Adrenal gland (tissue), 12 donors: ENCODE measurements around the gene GOLGA6A. TPM values are rescaled to one million over a fixed set of nuclear protein-coding genes. Genes with fewer than 3 reads are reported as not detected.
"Not testable (repeated sequence)": the region's sequence is repeated elsewhere in the genome, so short reads cannot be mapped to it uniquely, and the experiment has no call there.

Experiments used
- DNase-seq, 7 donors: peaks; one replicate each; pipeline ENCODE4 v3.0.0-alpha.2; 2019 to 2020
- H3K27ac ChIP-seq, 5 donors: fragments of 200-600 bp; sonication (generic) in 4 of 5; 1 replicate in 3 of 5; 2 replicates in 2 of 5; pipeline versions ENCODE4 v1.5.1 to v1.8.0; 2016 to 2020; ENCODE audit warnings: mild to moderate bottlenecking in 1 of 5
- H3K27me3 ChIP-seq: fragments of 200-600 bp; 2 replicates; pipeline ENCODE4 v1.8.0; 2021
- H3K36me3 ChIP-seq, 2 donors: fragments of 200-600 bp; replicated peaks in 1 of 2; 1 replicate in 1 of 2; 2 replicates in 1 of 2; pipeline versions ENCODE4 v1.5.1 to v1.8.0; 2018 to 2022
- H3K4me1 ChIP-seq, 2 donors: fragments of 200-600 bp; replicated peaks in 1 of 2; 1 replicate in 1 of 2; 2 replicates in 1 of 2; pipeline versions ENCODE4 v1.5.1 to v1.8.0; 2018 to 2021
- H3K4me3 ChIP-seq, 4 donors: fragments of 200-600 bp; sonication (generic) in 3 of 4; one replicate each; pipeline ENCODE4 v1.5.1; 2016 to 2018
- H3K9me3 ChIP-seq, 3 donors: fragments of 200-600 bp; sonication (generic) in 1 of 3; replicated peaks in 1 of 3; 1 replicate in 2 of 3; 2 replicates in 1 of 3; pipeline versions ENCODE4 v1.5.1 to v1.8.0; 2016 to 2021
- CTCF ChIP-seq, 6 experiments: fragments of 450-650 bp in 4 of 6; fragments of 200-600 bp in 2 of 6; sonication (generic) in 1 of 6; IDR thresholded peaks; 1 replicate in 5 of 6; 2 replicates in 1 of 6; pipeline versions ENCODE4 v1.5.1 to v1.8.0; 2016 to 2021; ENCODE audit warnings: antibody characterized with exemption in 6 of 6, mild to moderate bottlenecking in 2 of 6, moderate library complexity in 1 of 6
- POLR2A ChIP-seq, 2 donors: fragments of 450-650 bp; IDR thresholded peaks; one replicate each; pipeline ENCODE4 v1.6.1; 2017; ENCODE audit warnings: antibody characterized with exemption in 2 of 2, mild to moderate bottlenecking in 2 of 2, moderate library complexity in 1 of 2
- WGBS, 4 donors: extraction: QIAGEN DNeasy Blood & Tissue Kit in 2 of 4; methylation state at CpG; one replicate each; pipeline versions ENCODE4 v1.1.5 to v1.1.7; 2013 to 2017; 5-methylcytosine and 5-hydroxymethylcytosine counted together
- intact Hi-C, 2 donors: fragments of 100-400 bp; cut with DNase I; formaldehyde crosslinking; loops; one replicate each; pipeline versions ENCODE4 v1.14.1 to v1.15.0; 2022 to 2023
- polyA plus RNA-seq, 3 donors: library from polyadenylated mRNA; stranded (reverse); fragments of 200-250 nt in 2 of 3; fragments of 350-450 nt in 1 of 3; fragmentation: Illumina TruSeq in 1 of 3; extraction: RNeasy Lipid Tissue Mini Kit (QIAGEN cat#74804) in 1 of 3; gene quantifications; one replicate each; pipeline ENCODE4 v1.2.3, GENCODE V29; 2013 to 2014
- total RNA-seq, 9 donors: library from RNA; depleted of rRNA in 4 of 9; stranded (reverse); fragments of >200 nt in 4 of 9; fragments of 120-200 nt in 1 of 9; fragmentation: NEBNext Ultra II Directional in 1 of 9; extraction: Animal tissue kit (Norgen Biotek cat#: 25700) in 1 of 9; gene quantifications; one replicate each; pipeline versions ENCODE4 v1.1.0 to v1.2.4, GENCODE V29; 2013 to 2023
- donor health status: healthy with polysubstance abuse.
- donor health status: Bipolar disorder and iron deficiency.
- donor health status: DM: yes; HTN: yes; CAD: no.
- donor health status: DM: no; HTN: no; CAD: no.
- donor health status: DM: no; HTN: no; CAD: no.
- donor health status: DM: yes; HTN: yes; CAD: no.

The GOLGA6A gene
- total and polyA plus RNA-seq, 12 donors, result 0.03 to 0.44 TPM; not detected in 10

GRCh38 chr15:74053941-74054529, 28.3 kb downstream of the GOLGA6A start:
- peak in 5 of 6 experiments; percentile 28 to 61 (median 54) for TF ChIP-seq CTCF (IDR thresholded peaks at IDR 0.05)
- no peak for TF ChIP-seq POLR2A (IDR thresholded peaks at IDR 0.05)
- DNase-seq, result peak; percentile 66 to 82 (median 75)
- no peaks in the 10 kb centered on the region for H3K9me3 ChIP-seq
- H3K27ac ChIP-seq, result no peak overlapping the region
- no peak overlapping the region for H3K4me3 ChIP-seq
- H3K27me3 ChIP-seq, result no peaks in the 10 kb centered on the region
- peaks cover 0 to 23% of the 10 kb centered on the region in 2 donors for H3K4me1 ChIP-seq
- 5 to 31% (median 7%) methylated on average over 6 to 17 of the region's 17 CpGs for WGBS, 4 donors
- no peaks in the 10 kb centered on the region for H3K36me3 ChIP-seq
- intact Hi-C loops, result loop anchor here (5.0 to 10.0 kb wide), 3 partner anchors 68 to 258 kb away; partner anchors contain the start of gene ISLR2 (in 1 of the 2)

GRCh38 chr15:74053517-74053916, 28.8 kb downstream of the GOLGA6A start:
- no peak overlapping the region for H3K4me3 ChIP-seq
- no peak overlapping the region for H3K27ac ChIP-seq
- TF ChIP-seq CTCF (IDR thresholded peaks at IDR 0.05), result no peak
- TF ChIP-seq POLR2A (IDR thresholded peaks at IDR 0.05), result no peak
- intact Hi-C loops, result loop anchor here (5.0 to 10.0 kb wide), 3 partner anchors 69 to 259 kb away; partner anchors contain the start of gene ISLR2 (in 1 of the 2)
- peak in 1 of 7 donors; percentile 41 for DNase-seq
- H3K36me3 ChIP-seq, result no peaks in the 10 kb centered on the region
- H3K27me3 ChIP-seq, result no peaks in the 10 kb centered on the region
- no peaks in the 10 kb centered on the region for H3K9me3 ChIP-seq
- peaks cover 0 to 23% of the 10 kb centered on the region in 2 donors for H3K4me1 ChIP-seq
- WGBS, 4 donors, result 66 to 75% (median 70%) methylated on average over 14 to 15 of the region's 15 CpGs

- not testable (repeated sequence) for H3K9me3 ChIP-seq, H3K27me3 ChIP-seq, H3K4me3 ChIP-seq, H3K36me3 ChIP-seq
- Histone ChIP-seq H3K27ac (peak overlapping the region in 2 of 5 donors; percentile 75 to 80), H3K4me1 (peaks cover 4 to 23% of the 10 kb centered on the region in 2 donors)
- WGBS, 4 donors, result 87 to 90% (median 88%) methylated on average over 14 to 42 of the region's 42 CpGs
- intact Hi-C loops, result loop anchor here (5.0 to 10.0 kb wide), 3 partner anchors 70 to 260 kb away; partner anchors contain the start of gene ISLR2 (in 1 of the 2)
- peak in 2 of 7 donors; percentile 20 to 46 for DNase-seq
Measured at GRCh38 chr15:74052271-74053260, 29.8 kb downstream of the GOLGA6A start.

GRCh38 chr15:74050556-74051234, 31.7 kb downstream of the GOLGA6A start:
- H3K4me3 ChIP-seq, result no peak overlapping the region
- no peaks in the 10 kb centered on the region for H3K36me3 ChIP-seq
- WGBS, 4 donors, result 65 to 84% (median 77%) methylated on average over 8 of the region's 8 CpGs
- intact Hi-C loops, result loop anchor here (5.0 to 10.0 kb wide), 3 partner anchors 72 to 262 kb away; partner anchors contain the start of gene ISLR2 (in 1 of the 2)
- peaks cover 4 to 23% of the 10 kb centered on the region in 2 donors for H3K4me1 ChIP-seq
- no peaks in the 10 kb centered on the region for H3K27me3 ChIP-seq
- peak in 2 of 7 donors; percentile 28 to 48 for DNase-seq
- no peaks in the 10 kb centered on the region for H3K9me3 ChIP-seq
- no peak for TF ChIP-seq CTCF (IDR thresholded peaks at IDR 0.05)
- TF ChIP-seq POLR2A (IDR thresholded peaks at IDR 0.05), result no peak
- H3K27ac ChIP-seq, result peak overlapping the region; percentile 44 to 92 (median 54)
